Activated T-cell treated with anti-CD3 and anti-CD28 coated beads, Interleukin-2, amount 50 U/mL, for 72 hours (primary cell): ENCODE data around the gene EIF4G3. TPM values are rescaled to one million over a fixed set of nuclear protein-coding genes. Genes with fewer than 3 reads are reported as not detected.
A peak's percentile ranks its signal among the peaks of the same experiment; 100 is the strongest.
"Not testable (repeated sequence)": the region's sequence is repeated elsewhere in the genome, so short reads cannot be mapped to it uniquely, and the experiment has no call there.

Experiments used
- ATAC-seq, 2 donors: fragments of 150-1000 bp; cut with Tn5 transposase; replicated peaks in 1 of 2; 2 replicates each; pipeline ENCODE4 v1.10.0; 2021; ENCODE audit warnings: moderate library complexity in 2 of 2, mild to moderate bottlenecking in 1 of 2
- DNase-seq, 2 donors: peaks; one replicate each; pipeline ENCODE4 v3.0.0; 2021 to 2022; ENCODE audit warnings: mixed read lengths in 1 of 2
- H3K27ac Mint-ChIP-seq: one replicate; pipeline ENCODE4 v1.8.0; 2022; ENCODE audit warnings: mild to moderate bottlenecking, moderate library complexity, mixed read lengths
- H3K27me3 Mint-ChIP-seq: one replicate; pipeline ENCODE4 v1.8.0; 2022; ENCODE audit warnings: low read depth, mixed read lengths
- H3K36me3 Mint-ChIP-seq, 2 donors: one replicate each; pipeline ENCODE4 v1.8.0; 2022; ENCODE audit warnings: mixed read lengths in 2 of 2, mild to moderate bottlenecking in 1 of 2; ENCODE audit not compliant: insufficient read depth in 2 of 2
- H3K4me1 Mint-ChIP-seq: one replicate; pipeline ENCODE4 v1.8.0; 2022; ENCODE audit warnings: low read depth, mixed read lengths
- H3K4me3 Mint-ChIP-seq, 2 donors: one replicate each; pipeline ENCODE4 v1.8.0; 2022; ENCODE audit warnings: mild to moderate bottlenecking in 2 of 2, mixed read lengths in 2 of 2, moderate library complexity in 2 of 2
- H3K9me3 Mint-ChIP-seq, 2 donors: one replicate each; pipeline ENCODE4 v1.8.0; 2022; ENCODE audit warnings: mixed read lengths in 2 of 2
- total RNA-seq, 2 donors: library from RNA; stranded (reverse); gene quantifications; one replicate each; pipeline ENCODE4 v1.2.3, GENCODE V29; 2022

EIF4G3 gene
- total RNA-seq, 2 donors from 2014 or later = 33.3 to 36.3 TPM

GRCh38 chr1:20819818-20820217 is 356.9 kb downstream of the EIF4G3 start:
- Mint-ChIP-seq H3K9me3 (no peaks in the 10 kb centered on the region), H3K27me3 (no peaks in the 10 kb centered on the region), H3K36me3 (peaks cover 2 to 7% of the 10 kb centered on the region in 2 donors), H3K4me3 (no peak overlapping the region), H3K27ac (no peak overlapping the region), H3K4me1 (no peaks in the 10 kb centered on the region)
- ATAC-seq (no peak), DNase-seq (no peak)

DNA sequence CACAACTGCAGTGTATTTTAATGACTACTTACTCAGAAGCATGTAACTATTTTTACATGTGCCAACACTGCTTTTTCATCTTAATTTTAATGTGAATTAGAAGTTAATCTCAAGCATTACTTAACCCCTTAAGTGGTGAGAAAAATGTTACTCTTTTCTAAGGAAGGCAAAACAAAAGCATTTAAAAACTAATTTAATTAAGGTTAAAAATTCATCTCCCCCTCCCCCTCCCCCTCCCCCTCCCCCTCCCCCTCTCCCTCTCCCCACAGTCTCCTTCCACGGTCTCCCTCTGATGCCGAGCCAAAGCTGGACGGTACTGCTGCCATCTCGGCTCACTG is 362.2 kb downstream of the EIF4G3 start:
- ATAC-seq = no peak
- H3K4me1 Mint-ChIP-seq = no peaks in the 10 kb centered on the region
- no peaks in the 10 kb centered on the region for H3K9me3 Mint-ChIP-seq
- no peak overlapping the region for H3K27ac Mint-ChIP-seq
- H3K36me3 Mint-ChIP-seq = peaks cover 1 to 2% of the 10 kb centered on the region in 2 donors
- no peak for DNase-seq
- no peak overlapping the region for H3K4me3 Mint-ChIP-seq
- H3K27me3 Mint-ChIP-seq = no peaks in the 10 kb centered on the region

DNA sequence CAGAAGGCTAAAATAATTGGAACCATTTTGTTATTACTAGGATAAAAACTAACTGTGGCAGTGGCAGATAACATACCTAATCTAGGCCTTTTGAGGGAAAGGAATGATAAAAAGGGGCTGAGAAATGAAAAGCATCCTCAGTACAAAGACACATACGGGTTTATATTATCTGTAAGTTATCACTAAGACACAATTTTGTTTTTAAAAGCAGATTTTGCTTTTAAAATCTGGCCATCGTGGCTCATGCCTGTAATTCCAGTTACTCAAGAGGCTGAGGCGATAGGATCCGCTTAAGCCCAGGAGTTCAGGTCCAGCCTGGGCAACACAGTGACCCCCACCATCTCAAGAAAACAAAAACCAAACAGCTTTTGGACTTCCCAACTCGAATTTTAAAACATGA is 364.8 kb downstream of the EIF4G3 start:
- no peak for DNase-seq
- Mint-ChIP-seq H3K27ac (no peak overlapping the region), H3K9me3 (no peaks in the 10 kb centered on the region), H3K4me1 (no peaks in the 10 kb centered on the region), H3K4me3 (no peak overlapping the region), H3K36me3 (peaks cover 1 to 2% of the 10 kb centered on the region in 2 donors), H3K27me3 (no peaks in the 10 kb centered on the region)
- ATAC-seq = no peak

- Mint-ChIP-seq H3K27me3 (no peaks in the 10 kb centered on the region), H3K9me3 (no peaks in the 10 kb centered on the region), H3K36me3 (no peaks in the 10 kb centered on the region), H3K4me1 (peaks cover 3% of the 10 kb centered on the region), H3K27ac (no peak overlapping the region), H3K4me3 (no peak overlapping the region)
- no peak for DNase-seq
- ATAC-seq = no peak
Measured at GRCh38 chr1:20793236-20793635, 383.5 kb downstream of the EIF4G3 start.

DNA sequence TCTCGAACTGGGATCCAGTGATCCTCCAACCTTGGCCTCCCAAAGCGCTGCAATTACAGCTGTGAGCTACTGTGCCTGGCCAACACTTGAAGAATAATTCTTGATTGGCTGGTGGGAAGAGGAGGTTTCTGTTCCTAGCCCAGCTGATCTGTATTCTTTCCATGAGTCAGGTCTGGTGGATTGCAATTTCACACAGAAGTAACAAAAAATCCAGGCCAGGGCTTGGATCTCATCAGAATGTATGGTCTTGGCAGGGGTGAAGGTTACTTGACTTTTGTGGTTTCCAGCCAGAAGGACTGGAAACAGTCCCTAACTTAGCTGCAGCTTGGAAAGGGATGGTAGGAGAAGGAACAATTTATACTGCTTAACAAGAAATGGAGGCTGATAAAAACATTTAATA is 384.5 kb downstream of the EIF4G3 start:
- ATAC-seq (no peak), DNase-seq (no peak)
- Mint-ChIP-seq H3K9me3 (no peaks in the 10 kb centered on the region), H3K4me1 (peaks cover 12% of the 10 kb centered on the region), H3K27me3 (no peaks in the 10 kb centered on the region), H3K4me3 (no peak overlapping the region), H3K27ac (no peak overlapping the region), H3K36me3 (no peaks in the 10 kb centered on the region)

DNA sequence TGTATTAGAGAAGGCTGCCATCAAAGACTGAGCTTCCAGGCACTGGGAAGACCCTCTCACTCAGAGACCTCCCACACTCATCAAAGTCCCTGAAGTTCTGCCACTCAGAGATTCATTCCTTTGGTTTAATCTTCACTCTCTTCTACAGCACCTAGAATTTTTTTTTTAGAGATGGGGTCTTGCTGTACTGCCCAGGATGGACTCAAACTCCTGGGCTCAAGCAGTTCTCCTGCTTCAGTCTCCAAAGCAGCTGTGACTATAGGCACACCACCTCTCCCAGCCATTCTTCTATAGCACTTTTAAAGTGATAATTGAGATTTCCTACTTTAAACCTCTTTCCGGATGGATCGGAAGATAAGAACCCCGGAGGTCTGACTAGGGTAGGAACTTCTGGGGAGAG is 385.9 kb downstream of the EIF4G3 start:
- peaks cover 0 to 4% of the 10 kb centered on the region in 2 donors for H3K36me3 Mint-ChIP-seq
- ATAC-seq (no peak), DNase-seq (no peak)
- H3K27me3 Mint-ChIP-seq = no peaks in the 10 kb centered on the region
- H3K27ac Mint-ChIP-seq = no peak overlapping the region
- H3K9me3 Mint-ChIP-seq = no peaks in the 10 kb centered on the region
- no peak overlapping the region for H3K4me3 Mint-ChIP-seq
- peaks cover 12% of the 10 kb centered on the region for H3K4me1 Mint-ChIP-seq

- H3K36me3 Mint-ChIP-seq, ATAC-seq, H3K27ac Mint-ChIP-seq, H3K9me3 Mint-ChIP-seq, H3K4me3 Mint-ChIP-seq, DNase-seq, H3K27me3 Mint-ChIP-seq: not testable (repeated sequence)
- peaks cover 19% of the 10 kb centered on the region for H3K4me1 Mint-ChIP-seq
Measured at GRCh38 chr1:20789598-20789997, 387.1 kb downstream of the EIF4G3 start.

DNA sequence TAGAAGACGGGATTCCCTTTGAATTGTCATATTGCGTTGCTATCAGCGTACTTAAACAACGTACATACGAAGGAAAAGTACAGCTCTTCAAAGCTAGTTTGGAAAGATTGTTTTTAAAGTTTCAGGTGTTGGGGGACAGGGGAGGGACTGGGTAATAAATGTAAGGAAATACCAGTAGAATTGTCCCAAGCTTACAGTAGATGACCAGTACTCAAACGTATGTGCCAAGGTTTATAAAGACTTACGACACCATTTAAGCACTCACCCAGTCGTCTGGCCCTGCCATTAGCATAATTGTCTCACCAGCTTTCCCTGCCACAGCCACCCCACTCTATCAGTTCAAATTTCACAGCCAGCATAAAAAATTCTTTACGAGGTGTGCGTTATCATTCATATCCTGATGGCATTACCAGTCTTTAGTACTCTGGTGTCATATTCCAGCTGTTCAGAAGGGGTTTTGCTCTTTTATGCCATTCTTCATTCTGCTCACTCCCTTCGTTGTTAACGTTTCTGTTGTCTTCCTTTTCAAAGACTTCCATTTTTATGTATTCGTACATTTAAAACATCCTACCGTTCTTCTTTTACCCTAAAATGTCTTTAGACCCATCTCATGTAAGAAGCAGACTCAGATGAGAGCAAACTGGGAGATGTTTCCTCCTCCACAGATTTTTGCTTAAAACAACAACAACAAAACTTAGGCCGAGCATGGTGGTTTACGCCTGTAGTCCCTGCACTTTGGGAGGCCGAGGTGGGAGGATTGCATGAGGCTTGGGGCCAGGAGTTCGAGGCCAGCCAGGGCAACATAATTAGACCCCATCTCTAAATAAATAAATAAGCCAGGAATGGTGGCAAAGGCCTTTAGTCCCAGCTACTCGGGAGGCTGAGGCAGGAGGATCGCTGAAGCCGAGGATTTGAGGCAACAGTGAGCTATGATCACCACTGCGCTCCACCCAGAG is 388.6 kb downstream of the EIF4G3 start:
- peaks cover 34% of the 10 kb centered on the region for H3K4me1 Mint-ChIP-seq
- DNase-seq (no peak), ATAC-seq (no peak)
- H3K27ac Mint-ChIP-seq = peak overlapping the region; percentile 97
- H3K4me3 Mint-ChIP-seq = peak overlapping the region; percentile 91 to 97
- H3K27me3 Mint-ChIP-seq = no peaks in the 10 kb centered on the region
- peaks cover 2 to 9% of the 10 kb centered on the region in 2 donors for H3K36me3 Mint-ChIP-seq
- no peaks in the 10 kb centered on the region for H3K9me3 Mint-ChIP-seq

- ATAC-seq (peak; percentile 68 to 69), DNase-seq (peak; percentile 85 to 90)
- Mint-ChIP-seq H3K36me3 (peaks cover 2 to 9% of the 10 kb centered on the region in 2 donors), H3K9me3 (no peaks in the 10 kb centered on the region), H3K4me1 (peaks cover 34% of the 10 kb centered on the region), H3K27me3 (no peaks in the 10 kb centered on the region), H3K27ac (peak within 1 kb of the TSS; percentile 97), H3K4me3 (peak within 1 kb of the TSS; percentile 97 to 100)
Measured at GRCh38 chr1:20787029-20787839, 389.5 kb downstream of the EIF4G3 start, which contains the start of gene HP1BP3. Gene HP1BP3 (minus strand): TSS chr1:20787307. CDS start chr1:20780440, 6,867 bp downstream.

DNA sequence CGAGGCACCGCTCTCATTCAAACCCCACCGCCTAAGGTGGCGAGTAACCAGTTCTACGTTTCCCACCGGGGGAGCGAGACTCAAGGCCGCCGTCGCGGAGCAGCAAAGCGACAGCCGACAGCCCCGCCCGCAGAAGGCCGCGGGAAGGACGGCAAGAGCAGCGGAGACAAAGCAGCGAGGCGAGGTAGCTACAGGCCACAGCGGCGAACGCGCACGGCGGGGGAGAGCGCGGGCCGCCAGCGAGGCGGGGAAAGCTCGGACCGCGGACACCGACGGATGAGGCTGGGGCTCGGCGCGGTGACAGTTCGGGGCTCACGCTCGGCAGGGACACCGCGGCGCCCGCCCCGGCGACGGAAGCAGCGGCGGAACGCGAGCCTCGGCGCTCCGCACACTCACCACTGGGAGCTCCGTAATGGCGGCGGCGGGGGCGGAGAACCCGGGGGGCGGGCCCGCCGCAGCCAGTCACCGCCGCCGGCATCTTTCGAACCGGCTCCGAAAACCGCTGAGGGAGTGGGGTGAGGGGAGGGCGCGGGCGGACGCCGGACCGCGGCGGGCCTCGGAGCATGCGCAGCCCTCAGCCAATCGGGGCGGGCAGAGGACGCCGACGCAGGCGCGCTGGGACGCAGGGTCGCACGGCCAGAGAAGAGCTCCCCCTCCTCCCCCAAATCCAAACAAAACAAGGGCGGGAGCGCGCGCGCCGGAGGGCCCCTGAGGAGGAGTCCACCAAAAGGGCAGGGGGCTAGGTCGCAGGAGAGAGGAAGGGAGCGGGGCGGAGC is 390.3 kb downstream of the EIF4G3 start:
- ATAC-seq (peak; percentile 82 to 83), DNase-seq (peak; percentile 97 to 99)
- Mint-ChIP-seq H3K4me1 (peaks cover 38% of the 10 kb centered on the region), H3K36me3 (peaks cover 2 to 9% of the 10 kb centered on the region in 2 donors), H3K4me3 (peak overlapping the region; percentile 90 to 100), H3K9me3 (no peaks in the 10 kb centered on the region), H3K27me3 (no peaks in the 10 kb centered on the region), H3K27ac (peak overlapping the region; percentile 86)

GRCh38 chr1:20785907-20786252 is 390.8 kb downstream of the EIF4G3 start:
- H3K9me3 Mint-ChIP-seq = no peaks in the 10 kb centered on the region
- ATAC-seq = peak; percentile 2 to 3

DNA sequence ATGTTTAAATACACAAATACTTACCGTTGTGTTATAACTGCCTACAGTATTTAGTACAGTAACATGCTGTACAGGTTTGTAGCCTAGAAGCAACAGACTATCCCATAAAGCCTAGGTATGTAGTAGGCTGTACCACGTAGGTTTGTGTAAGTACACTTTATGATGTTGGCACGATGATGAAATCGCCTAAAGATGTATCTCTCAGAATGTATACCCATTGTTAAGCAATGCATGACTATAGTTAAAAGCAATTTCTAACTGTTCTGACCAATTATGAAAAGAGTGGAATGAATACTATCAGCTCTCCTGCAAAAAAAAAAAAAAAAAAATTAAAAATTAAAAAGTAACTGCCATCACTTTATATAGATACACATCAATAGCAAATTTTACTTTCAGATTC is 401.0 kb downstream of the EIF4G3 start:
- DNase-seq (peak in 1 of 2 donors; percentile 21), ATAC-seq (peak; percentile 84 to 98)
- Mint-ChIP-seq H3K9me3 (no peaks in the 10 kb centered on the region), H3K27me3 (no peaks in the 10 kb centered on the region), H3K4me1 (peaks cover 19% of the 10 kb centered on the region), H3K4me3 (no peak overlapping the region), H3K36me3 (peaks cover 15 to 34% of the 10 kb centered on the region in 2 donors), H3K27ac (no peak overlapping the region)

More at GRCh38 chr1:20785907-20786252, 390.8 kb downstream of the EIF4G3 start:
- Mint-ChIP-seq H3K27me3 (no peaks in the 10 kb centered on the region), H3K4me1 (peaks cover 44% of the 10 kb centered on the region), H3K27ac (peak overlapping the region; percentile 82), H3K36me3 (peaks cover 3 to 9% of the 10 kb centered on the region in 2 donors), H3K4me3 (peak overlapping the region; percentile 90 to 100)
- DNase-seq = no peak
